Neutrophil (primary cell): ENCODE measurements around the gene C1QTNF5.

ENCODE experiments used
- H3K27ac ChIP-seq: fragments of 200-600 bp; sonication (generic); 2 replicates; pipeline ENCODE4 v1.5.1; 2016; ENCODE audit warnings: mild to moderate bottlenecking, moderate library complexity
- H3K27me3 ChIP-seq: fragments of 200-600 bp; sonication (generic); 2 replicates; pipeline ENCODE4 v1.6.0; 2016; ENCODE audit warnings: mild to moderate bottlenecking
- H3K36me3 ChIP-seq: fragments of 200-600 bp; sonication (generic); 2 replicates; pipeline ENCODE4 v1.5.1; 2017
- H3K4me1 ChIP-seq, 2 experiments: fragments of 200-600 bp in 1 of 2; sonication (generic) in 1 of 2; 1 replicate in 1 of 2; 2 replicates in 1 of 2; pipeline versions ENCODE4 v1.5.1 to v1.6.1; 2013 to 2016; ENCODE audit warnings: low read depth in 1 of 2, low read length in 1 of 2, mild to moderate bottlenecking in 1 of 2, moderate library complexity in 1 of 2; ENCODE audit not compliant: control insufficient read depth in 1 of 2, insufficient read depth in 1 of 2
- H3K4me3 ChIP-seq, 2 experiments: fragments of 200-600 bp in 1 of 2; sonication (generic) in 1 of 2; 1 replicate in 1 of 2; 2 replicates in 1 of 2; pipeline ENCODE4 v1.5.1; 2013 to 2016; ENCODE audit warnings: low read depth in 1 of 2, low read length in 1 of 2, mild to moderate bottlenecking in 1 of 2, moderate library complexity in 1 of 2
- H3K9me3 ChIP-seq: fragments of 200-600 bp; sonication (generic); 2 replicates; pipeline ENCODE4 v1.5.1; 2016
- CTCF ChIP-seq: fragments of 200-600 bp; sonication (generic); IDR thresholded peaks from 2 replicates; pipeline ENCODE4 v1.5.1; 2016; ENCODE audit warnings: antibody characterized with exemption

C1QTNF5 gene

GRCh38 chr11:119338318-119338890 is 2.3 kb downstream of the C1QTNF5 start:
- H3K27ac ChIP-seq = no peak overlapping the region
- H3K27me3 ChIP-seq = peaks cover 52% of the 10 kb centered on the region
- no peaks in the 10 kb centered on the region for H3K36me3 ChIP-seq
- peak; percentile 82 for TF ChIP-seq CTCF
- no peak overlapping the region for H3K4me3 ChIP-seq
- peaks cover 31 to 40% of the 10 kb centered on the region in 2 experiments for H3K4me1 ChIP-seq
- H3K9me3 ChIP-seq = no peaks in the 10 kb centered on the region

- H3K36me3 ChIP-seq = no peaks in the 10 kb centered on the region
- peaks cover 45% of the 10 kb centered on the region for H3K27me3 ChIP-seq
- H3K4me3 ChIP-seq = no peak overlapping the region
- peaks cover 38 to 44% of the 10 kb centered on the region in 2 experiments for H3K4me1 ChIP-seq
- no peaks in the 10 kb centered on the region for H3K9me3 ChIP-seq
- no peak overlapping the region for H3K27ac ChIP-seq
- no peak for TF ChIP-seq CTCF
Observed at GRCh38 chr11:119337581-119338317, 2.9 kb downstream of the C1QTNF5 start.

- no peaks in the 10 kb centered on the region for H3K9me3 ChIP-seq
- peaks cover 37% of the 10 kb centered on the region for H3K27me3 ChIP-seq
- peaks cover 39 to 44% of the 10 kb centered on the region in 2 experiments for H3K4me1 ChIP-seq
- no peak for TF ChIP-seq CTCF
- no peak overlapping the region for H3K27ac ChIP-seq
- no peaks in the 10 kb centered on the region for H3K36me3 ChIP-seq
- no peak overlapping the region for H3K4me3 ChIP-seq
Observed at GRCh38 chr11:119336744-119337469, 3.8 kb downstream of the C1QTNF5 start.

- H3K36me3 ChIP-seq = no peaks in the 10 kb centered on the region
- no peak overlapping the region for H3K27ac ChIP-seq
- H3K9me3 ChIP-seq = no peaks in the 10 kb centered on the region
- H3K27me3 ChIP-seq = peaks cover 26% of the 10 kb centered on the region
- TF ChIP-seq CTCF = no peak
- H3K4me3 ChIP-seq = peak overlapping the region in 1 of 2 experiments; percentile 87
- peaks cover 35 to 40% of the 10 kb centered on the region in 2 experiments for H3K4me1 ChIP-seq
Observed at GRCh38 chr11:119335655-119336543, 4.8 kb downstream of the C1QTNF5 start.

- H3K27ac ChIP-seq = peak overlapping the region; percentile 66
- no peak for TF ChIP-seq CTCF
- peaks cover 33 to 35% of the 10 kb centered on the region in 2 experiments for H3K4me1 ChIP-seq
- peak overlapping the region; percentile 87 to 96 for H3K4me3 ChIP-seq
- H3K9me3 ChIP-seq = no peaks in the 10 kb centered on the region
- H3K27me3 ChIP-seq = peaks cover 19% of the 10 kb centered on the region
- no peaks in the 10 kb centered on the region for H3K36me3 ChIP-seq
Observed at GRCh38 chr11:119335091-119335654, 5.5 kb downstream of the C1QTNF5 start.
